Upper lobe of right lung (tissue), 1 donor: ENCODE results near the gene VPS33A. TPM values are rescaled to one million over a fixed set of nuclear protein-coding genes. Genes with fewer than 3 reads are reported as not detected.

Experiments used
- ATAC-seq: fragments of 200-7000 bp; cut with Tn5 transposase; one replicate; pipeline ENCODE4 v1.9.1; 2020; ENCODE audit warnings: mild to moderate bottlenecking, moderate library complexity
- DNase-seq: peaks from one replicate; pipeline ENCODE4 v3.0.0-alpha.2; 2020
- H3K27ac ChIP-seq: fragments of 200-600 bp; one replicate; pipeline ENCODE4 v1.8.0; 2022
- H3K27me3 ChIP-seq: fragments of 200-600 bp; one replicate; pipeline ENCODE4 v1.8.0; 2022; ENCODE audit warnings: mild to moderate bottlenecking
- H3K36me3 ChIP-seq: fragments of 200-600 bp; one replicate; pipeline ENCODE4 v1.8.0; 2022
- H3K4me1 ChIP-seq: fragments of 200-600 bp; one replicate; pipeline ENCODE4 v1.8.0; 2022
- H3K4me3 ChIP-seq: fragments of 200-600 bp; one replicate; pipeline ENCODE4 v1.8.0; 2022; ENCODE audit warnings: mild to moderate bottlenecking
- H3K9me3 ChIP-seq: fragments of 200-600 bp; one replicate; pipeline ENCODE4 v1.8.0; 2022
- CTCF ChIP-seq: fragments of 200-600 bp; IDR thresholded peaks from one replicate; pipeline ENCODE4 v1.8.0; 2022; ENCODE audit warnings: antibody characterized with exemption
- intact Hi-C: fragments of 100-400 bp; cut with DNase I; formaldehyde crosslinking; loops from one replicate; pipeline ENCODE4 v1.11.0; 2022
- total RNA-seq: library from RNA; stranded (reverse); fragmentation: NEBNext Ultra II Directional; extraction: Animal tissue kit (Norgen Biotek cat#: 25700); gene quantifications from one replicate; pipeline ENCODE4 v1.2.1, GENCODE V29; 2021
- donor health status: DM: no; HTN: yes; CAD: no; lungs with severe emphysema.

Gene VPS33A
- total RNA-seq, 1 donor from 2014 or later: 17.7 TPM

GRCh38 chr12:122199484-122200355 is 66.6 kb downstream of the VPS33A start:
- Histone ChIP-seq H3K27me3 (peaks cover 60% of the 10 kb centered on the region), H3K36me3 (no peaks in the 10 kb centered on the region), H3K9me3 (no peaks in the 10 kb centered on the region), H3K4me1 (peaks cover 13% of the 10 kb centered on the region), H3K27ac (no peak overlapping the region), H3K4me3 (no peak overlapping the region)
- intact Hi-C loops: no loop called here
- DNase-seq (peak; percentile 53), ATAC-seq (no peak)
- no peak for TF ChIP-seq CTCF

- Histone ChIP-seq H3K27me3 (peaks cover 41% of the 10 kb centered on the region), H3K36me3 (no peaks in the 10 kb centered on the region), H3K4me1 (no peaks in the 10 kb centered on the region), H3K4me3 (no peak overlapping the region), H3K27ac (no peak overlapping the region), H3K9me3 (no peaks in the 10 kb centered on the region)
- intact Hi-C loops: no loop called here
- TF ChIP-seq CTCF: no peak
- no peak for ATAC-seq
- no peak for DNase-seq
Observed at GRCh38 chr12:122197612-122197966, 68.7 kb downstream of the VPS33A start.

GRCh38 chr12:122195405-122195804 is 70.9 kb downstream of the VPS33A start:
- Histone ChIP-seq H3K9me3 (no peaks in the 10 kb centered on the region), H3K36me3 (no peaks in the 10 kb centered on the region), H3K4me3 (no peak overlapping the region), H3K27ac (no peak overlapping the region), H3K27me3 (peaks cover 20% of the 10 kb centered on the region), H3K4me1 (no peaks in the 10 kb centered on the region)
- TF ChIP-seq CTCF: no peak
- DNase-seq (no peak), ATAC-seq (no peak)
- intact Hi-C loops: no loop called here

GRCh38 chr12:122194804-122195203 is 71.5 kb downstream of the VPS33A start:
- DNase-seq (no peak), ATAC-seq (no peak)
- no peaks in the 10 kb centered on the region for H3K4me1 ChIP-seq
- peaks cover 14% of the 10 kb centered on the region for H3K27me3 ChIP-seq
- H3K36me3 ChIP-seq: no peaks in the 10 kb centered on the region
- no peak for TF ChIP-seq CTCF
- no peak overlapping the region for H3K4me3 ChIP-seq
- intact Hi-C loops: no loop called here
- H3K27ac ChIP-seq: no peak overlapping the region
- H3K9me3 ChIP-seq: no peaks in the 10 kb centered on the region

- no peak overlapping the region for H3K27ac ChIP-seq
- no peaks in the 10 kb centered on the region for H3K4me1 ChIP-seq
- H3K9me3 ChIP-seq: no peaks in the 10 kb centered on the region
- no peaks in the 10 kb centered on the region for H3K27me3 ChIP-seq
- H3K36me3 ChIP-seq: no peaks in the 10 kb centered on the region
- no peak for DNase-seq
- no peak overlapping the region for H3K4me3 ChIP-seq
- TF ChIP-seq CTCF: no peak
- ATAC-seq: no peak
- intact Hi-C loops: no loop called here
Observed at GRCh38 chr12:122192441-122192840, 73.9 kb downstream of the VPS33A start.
